HG03196 (cell line): ENCODE results near the gene RGS10.
"Not testable (repeated sequence)": the region's sequence is repeated elsewhere in the genome, so short reads cannot be mapped to it uniquely, and the experiment has no call there.

ENCODE experiments used
- ATAC-seq: cut with Tn5 transposase; IDR thresholded peaks from one replicate; pipeline ENCODE4 v1.9.1; 2021; ENCODE audit not compliant: unreplicated experiment

RGS10 gene

DNA sequence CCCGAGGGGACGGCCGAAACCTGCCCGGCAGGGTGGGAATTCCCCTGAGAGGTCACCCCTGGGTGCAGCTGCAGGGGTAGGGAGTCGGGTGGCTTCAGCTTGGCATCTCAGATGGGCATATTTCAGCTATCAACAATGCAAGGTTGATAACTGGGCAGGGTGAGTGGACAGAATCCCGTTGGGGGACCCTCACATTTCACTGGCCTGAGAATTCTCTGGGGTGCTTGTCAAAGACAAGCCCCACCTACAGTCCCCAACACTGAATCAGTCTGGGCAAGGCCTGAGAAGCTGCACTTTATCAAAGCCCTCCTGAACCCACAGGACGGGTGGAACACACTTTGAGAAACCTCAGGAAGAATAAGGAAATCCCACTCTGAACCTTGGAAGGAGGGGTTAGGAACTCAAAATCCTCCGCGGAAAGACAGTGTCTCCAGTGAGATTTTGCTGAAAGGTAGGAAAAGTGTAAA, 3.1 kb downstream of the RGS10 start:
- ATAC-seq = no peak

DNA sequence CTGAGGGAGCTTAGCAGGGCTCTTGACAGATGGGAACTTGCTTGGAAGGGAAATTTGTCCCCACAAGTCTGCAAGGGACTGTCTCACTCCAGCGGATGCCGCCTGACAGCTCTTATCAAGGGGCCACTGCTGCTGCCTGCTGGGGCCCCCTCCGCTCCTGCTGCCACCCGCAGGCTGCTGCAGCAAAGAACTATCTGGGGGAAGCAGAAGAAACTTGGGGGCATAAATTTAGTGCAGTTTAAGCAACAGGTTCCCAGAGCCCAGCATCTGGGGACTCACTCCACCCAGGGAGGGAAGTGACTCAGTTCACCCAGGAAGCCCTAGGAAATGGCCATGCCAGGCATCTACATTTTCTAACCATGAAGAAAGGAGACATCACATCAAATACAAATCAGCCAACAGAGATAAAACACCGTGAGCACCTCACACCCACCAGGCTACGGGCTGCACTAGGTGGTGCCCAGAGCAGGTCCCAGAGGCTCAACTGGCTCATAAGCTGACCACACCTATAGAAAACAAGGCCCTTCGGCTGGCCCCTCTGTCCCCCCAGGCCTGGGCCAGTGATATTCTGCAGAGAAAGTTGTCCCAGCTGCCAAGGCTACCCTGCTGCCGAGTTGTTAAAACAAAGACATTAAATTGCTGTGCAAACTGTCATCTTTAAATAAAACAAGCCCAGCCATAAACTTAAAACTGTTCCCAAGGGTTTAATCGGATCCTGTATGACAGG, 3.7 kb downstream of the RGS10 start:
- ATAC-seq = no peak

DNA sequence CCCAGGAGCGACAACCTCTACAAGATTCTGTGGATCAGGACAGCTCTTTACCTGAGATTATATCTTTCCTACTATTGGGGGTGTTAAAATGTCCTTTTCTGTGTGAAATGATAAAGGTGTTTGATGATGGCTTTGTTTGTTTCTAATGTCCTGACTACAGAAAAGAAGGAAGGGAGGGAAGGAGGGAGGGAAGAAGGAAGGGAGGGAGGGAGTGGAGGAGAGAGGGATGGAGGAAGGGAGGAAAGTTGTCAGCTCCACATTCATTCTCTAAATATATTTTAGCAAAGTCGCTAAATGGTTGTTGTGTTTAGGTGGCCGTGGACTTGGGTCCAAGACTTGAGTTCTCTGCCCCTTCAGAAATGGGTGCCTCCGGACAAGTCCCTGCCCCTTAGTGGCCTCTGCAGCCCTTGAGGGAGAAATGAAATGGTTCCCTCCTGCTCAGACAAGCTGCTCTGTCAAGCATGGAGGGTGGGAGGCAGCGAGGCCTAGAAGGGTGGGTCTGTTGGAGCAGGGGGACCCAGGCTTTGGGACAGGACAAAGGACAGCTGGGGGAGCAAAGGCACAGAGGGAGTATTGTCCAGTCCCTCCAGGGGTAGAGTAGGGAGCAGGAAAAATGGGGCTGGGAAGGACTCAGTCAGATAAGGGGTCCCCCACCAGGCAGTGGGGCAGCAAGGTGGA, 4.4 kb downstream of the RGS10 start:
- ATAC-seq = no peak

DNA sequence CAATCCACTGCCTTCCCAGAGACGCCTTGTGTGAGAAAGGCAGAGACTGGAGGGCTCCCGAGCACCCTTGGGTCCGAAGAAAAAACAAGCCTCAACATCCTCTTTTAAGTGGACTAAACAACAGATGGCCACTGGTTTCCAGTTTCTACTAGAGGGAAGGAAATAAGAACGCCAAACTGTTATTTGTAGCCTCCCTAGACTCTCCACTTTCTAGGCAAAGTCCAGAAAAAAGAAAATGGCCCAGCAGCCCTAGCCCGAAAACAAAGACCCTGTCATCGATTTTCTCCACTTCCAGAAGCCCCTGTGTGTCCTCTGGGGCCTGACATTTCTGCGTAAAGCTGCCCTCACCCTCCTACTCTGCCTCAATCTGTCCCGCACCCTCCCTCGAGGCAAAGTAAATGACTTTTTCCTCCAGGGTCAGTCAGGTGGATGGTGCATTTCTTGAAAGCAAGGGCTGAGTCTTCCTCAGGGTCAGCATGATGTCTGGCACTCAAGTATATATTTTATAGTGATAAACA, 6.0 kb downstream of the RGS10 start:
- no peak for ATAC-seq

GRCh38 chr10:119535837-119536507, 6.5 kb downstream of the RGS10 start:
- ATAC-seq = no peak

- no peak for ATAC-seq
Observed at GRCh38 chr10:119535305-119535704, 7.2 kb downstream of the RGS10 start.

DNA sequence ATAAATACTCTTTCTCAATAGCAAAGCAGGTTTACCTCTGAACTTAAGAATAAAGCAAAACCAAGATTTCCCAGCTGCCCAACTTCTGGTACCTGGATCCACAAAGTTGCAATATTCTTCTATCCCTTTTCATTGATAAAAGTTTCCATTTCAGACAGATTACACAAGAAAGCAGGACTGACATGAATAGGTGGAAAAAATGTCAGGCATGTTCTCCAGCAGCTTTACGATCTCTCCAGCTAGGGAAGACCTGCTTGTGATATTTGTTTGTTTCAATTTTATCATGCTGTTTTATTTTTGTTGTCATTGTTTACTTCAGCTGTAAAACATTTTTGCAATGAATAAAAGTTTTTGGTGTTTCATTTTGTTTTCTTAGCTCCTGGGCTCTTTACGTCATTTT, 9.0 kb downstream of the RGS10 start:
- ATAC-seq = no peak

DNA sequence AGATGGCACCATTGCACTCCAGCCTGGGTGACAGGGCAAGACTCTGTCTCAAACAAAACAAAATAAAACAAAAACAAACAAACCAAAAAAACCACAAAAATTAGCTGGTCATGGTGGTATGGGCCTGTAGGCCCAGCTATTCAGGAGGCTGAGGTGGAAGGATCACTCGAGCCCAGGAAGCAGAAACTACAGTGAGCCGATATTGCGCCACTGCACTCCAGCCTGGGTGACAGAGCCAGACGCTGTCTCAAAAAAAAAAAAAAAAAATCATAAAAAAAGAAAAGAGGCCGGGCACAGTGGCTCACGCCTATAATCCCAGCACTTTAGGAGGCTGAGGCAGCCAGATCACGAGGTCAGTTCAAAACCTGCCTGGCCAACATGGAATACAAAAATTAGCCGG, 9.7 kb downstream of the RGS10 start:
- ATAC-seq = not testable (repeated sequence)

- not testable (repeated sequence) for ATAC-seq
Observed at GRCh38 chr10:119532251-119532650, 10.3 kb downstream of the RGS10 start.

- no peak for ATAC-seq
Observed at GRCh38 chr10:119531067-119531466, 11.5 kb downstream of the RGS10 start.

GRCh38 chr10:119528663-119529237, 13.8 kb downstream of the RGS10 start:
- not testable (repeated sequence) for ATAC-seq

DNA sequence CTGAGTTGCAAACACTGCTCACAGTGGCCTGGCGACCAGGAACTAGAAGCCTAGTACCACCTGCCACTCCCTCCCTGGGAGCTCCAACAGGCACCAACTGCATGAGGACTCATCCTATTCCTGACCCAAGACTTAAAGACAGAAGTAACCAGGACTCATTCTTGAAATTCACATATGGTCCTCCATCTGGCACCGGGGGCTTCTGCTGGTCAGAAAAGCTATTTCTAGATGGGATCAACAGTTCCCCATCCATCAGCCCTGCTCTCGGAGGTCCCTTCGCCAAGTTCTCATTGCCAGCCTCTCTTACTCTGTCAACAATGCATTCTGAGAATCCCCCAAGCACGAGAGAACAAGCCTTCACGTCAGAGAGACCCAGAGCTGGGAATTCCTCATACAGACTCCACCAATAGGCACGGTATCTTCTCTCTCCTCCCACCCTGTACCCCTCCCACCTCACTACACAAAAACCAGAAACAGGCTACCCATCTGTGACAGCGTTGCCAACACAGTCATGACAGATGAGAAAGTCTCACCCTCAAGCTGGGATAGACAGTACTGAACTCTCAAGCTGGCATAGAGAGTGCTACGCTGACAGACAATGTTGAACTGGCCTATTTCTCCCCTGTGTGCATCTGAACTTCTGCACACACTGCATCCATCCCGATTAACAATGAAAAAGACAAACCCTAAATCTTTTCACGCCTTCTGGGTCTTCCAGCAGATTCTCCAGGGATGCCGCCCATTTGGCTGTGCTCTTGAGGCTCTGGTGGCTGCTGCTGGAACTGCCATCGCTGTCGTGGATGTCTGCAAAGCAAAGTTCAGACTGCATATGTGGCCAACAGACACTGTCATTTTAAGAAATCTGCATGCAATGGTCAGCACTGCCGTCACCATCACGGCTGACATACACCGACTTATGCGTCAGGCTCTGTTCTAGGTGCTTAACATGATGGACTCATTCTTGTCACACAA, 15.6 kb downstream of the RGS10 start:
- ATAC-seq = no peak

DNA sequence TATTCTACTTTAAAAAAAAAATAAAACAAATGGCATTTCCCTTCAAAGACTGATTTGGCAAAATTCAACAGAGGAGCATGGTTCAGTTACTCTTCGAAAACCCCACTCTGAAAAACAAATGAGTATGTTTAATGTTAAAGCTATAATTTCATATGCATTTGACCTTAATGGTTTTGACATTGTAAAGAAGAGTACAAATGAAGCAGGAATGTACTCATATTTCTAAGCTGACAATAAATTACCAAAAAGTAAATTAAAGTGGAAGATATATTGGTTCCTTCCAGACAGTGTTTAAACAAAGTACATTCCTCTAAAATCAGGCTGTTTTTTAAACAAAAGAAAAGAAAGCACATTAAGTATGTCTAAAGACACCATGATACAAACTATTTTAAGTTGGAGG, 16.4 kb downstream of the RGS10 start:
- ATAC-seq = no peak

DNA sequence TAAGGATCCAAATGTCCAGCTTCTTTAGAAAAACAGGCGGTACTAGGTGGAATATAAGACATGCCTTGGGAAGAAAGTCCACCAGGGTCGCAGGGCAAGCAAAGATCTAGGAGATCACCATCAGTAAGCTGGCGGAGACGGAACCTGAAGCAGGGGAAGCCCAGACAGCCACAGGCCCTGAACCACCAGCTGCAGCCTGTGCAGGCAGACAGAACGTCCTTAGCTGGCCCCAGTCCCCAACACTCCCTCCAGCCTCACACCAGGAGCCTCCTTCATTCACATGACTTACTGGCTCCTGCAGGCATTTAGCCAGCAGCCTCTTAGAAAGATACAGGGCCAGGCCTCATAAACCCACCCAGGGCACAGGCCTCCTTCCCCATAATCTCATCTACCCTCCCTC, 17.4 kb downstream of the RGS10 start:
- ATAC-seq = no peak

GRCh38 chr10:119524720-119525070, 17.8 kb downstream of the RGS10 start:
- ATAC-seq = no peak

DNA sequence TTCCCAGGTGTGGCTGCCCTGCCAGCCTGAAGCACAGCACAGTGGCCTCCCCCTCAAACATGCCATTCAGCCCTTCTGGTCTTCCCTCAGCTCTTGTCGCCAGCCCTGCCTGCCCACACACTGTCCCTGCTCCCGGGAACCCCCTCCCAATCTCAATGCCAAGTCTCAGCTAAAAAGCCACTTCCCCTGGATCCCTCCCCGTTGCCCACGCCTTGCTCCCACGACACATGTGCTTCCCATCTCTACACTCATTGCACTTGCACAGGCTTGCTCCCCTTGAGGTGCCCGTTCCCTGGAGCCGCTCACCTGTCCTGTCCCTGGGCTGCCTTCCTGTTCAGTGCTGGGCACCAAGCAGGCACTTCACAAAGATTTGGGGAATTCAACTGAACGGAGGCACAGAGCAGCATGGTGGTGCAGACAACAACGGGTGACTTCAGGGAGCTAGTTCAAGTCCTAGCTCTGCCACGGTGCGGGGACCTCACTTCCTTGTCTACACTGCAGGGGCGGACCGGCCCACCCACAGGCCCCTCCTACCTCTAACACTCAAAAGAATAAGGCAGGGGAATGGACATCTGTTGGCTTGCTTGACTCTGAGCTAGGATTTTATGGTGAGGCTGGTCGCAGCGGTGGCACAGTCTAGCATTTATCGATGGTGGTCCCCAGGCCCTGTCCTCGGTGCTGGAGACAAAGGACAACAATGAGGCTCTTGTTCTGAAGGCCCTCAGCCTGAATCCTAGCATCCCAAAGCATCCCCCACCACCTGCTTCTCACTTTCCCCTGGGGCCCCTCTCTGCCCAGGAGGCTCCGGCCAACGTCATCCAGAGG, 18.4 kb downstream of the RGS10 start:
- no peak for ATAC-seq

- no peak for ATAC-seq
Observed at GRCh38 chr10:119522747-119523426, 19.6 kb downstream of the RGS10 start.

DNA sequence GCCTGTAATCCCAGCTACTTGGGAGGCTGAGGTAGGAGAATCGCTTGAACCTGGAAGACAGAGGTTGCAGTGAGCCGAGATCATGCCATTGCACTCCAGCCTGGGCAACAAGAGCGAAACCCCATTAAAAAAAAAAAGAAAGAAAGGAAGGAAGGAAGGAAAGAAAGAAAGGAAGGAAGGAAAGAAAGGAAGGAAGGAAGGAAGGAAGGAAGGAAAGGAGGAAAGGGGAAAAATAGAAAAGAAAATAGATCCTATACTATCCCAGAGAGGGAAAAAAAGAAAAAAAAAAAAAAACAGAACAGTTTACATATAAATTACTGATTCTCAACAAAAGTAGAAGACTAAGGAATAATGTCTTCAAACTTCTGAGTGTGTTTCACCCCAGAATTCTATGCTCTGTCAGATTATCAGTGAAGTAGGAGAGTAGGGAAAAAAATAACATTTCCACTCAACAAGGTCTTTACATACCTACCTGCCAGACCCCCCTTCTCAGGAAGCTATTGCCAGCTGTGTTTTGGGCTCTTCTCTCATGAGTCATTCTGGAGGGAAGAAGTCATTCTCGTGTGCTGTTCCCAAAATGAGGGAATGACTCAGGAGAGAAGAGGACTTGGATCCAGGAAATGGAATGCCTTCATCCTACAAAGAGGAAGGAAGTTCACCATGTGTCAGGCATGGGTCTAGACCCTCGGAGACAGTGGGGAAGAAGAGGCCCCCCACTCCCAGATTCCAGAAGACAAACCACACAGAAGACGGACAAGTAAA, 20.9 kb downstream of the RGS10 start:
- no peak for ATAC-seq
